HG03457 (cell line): ENCODE results near the gene IL6ST.
"Not testable (repeated sequence)": the region's sequence is repeated elsewhere in the genome, so short reads cannot be mapped to it uniquely, and the experiment has no call there.

Experiments
- ATAC-seq: cut with Tn5 transposase; IDR thresholded peaks from one replicate; pipeline ENCODE4 v1.9.1; 2021; ENCODE audit warnings: moderate number of reproducible peaks; ENCODE audit not compliant: unreplicated experiment

Gene IL6ST

DNA sequence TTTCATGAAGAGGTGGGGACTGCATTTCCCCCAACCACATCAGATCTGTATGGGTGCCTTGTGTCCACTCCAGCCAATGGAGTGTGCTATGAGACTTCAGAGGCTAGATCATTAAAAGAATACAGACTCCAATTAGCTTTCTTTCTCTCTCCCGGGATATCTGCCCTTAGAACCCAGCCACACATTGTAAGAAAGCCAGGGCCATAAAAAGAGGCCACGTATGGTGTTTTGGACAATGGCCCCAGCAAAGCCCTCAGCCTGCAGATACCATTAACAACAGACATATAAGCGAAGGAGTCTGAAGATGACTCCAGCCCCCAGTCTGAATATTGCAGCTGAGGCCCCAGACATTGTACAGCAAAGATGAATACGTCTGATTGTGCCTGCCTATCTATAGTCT lies 21.5 kb downstream of the IL6ST start:
- no peak for ATAC-seq

DNA sequence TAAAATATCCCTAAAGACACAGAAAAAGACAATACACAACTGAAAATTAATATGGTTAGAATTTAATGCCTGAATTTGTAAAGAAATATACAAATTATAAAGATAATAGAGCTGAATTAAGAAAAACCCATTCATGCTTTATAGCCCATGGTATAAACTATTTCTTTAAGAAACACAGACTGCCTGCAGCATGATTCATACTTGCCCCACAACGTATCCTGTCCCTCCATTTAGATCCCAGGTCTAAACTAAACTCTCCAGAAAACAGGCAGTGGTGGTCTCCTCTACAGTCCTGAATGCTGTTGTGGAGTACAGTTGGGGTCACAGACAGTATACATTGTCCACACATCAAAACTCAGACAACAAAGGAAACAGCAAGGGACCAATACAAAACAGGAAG lies 24.8 kb downstream of the IL6ST start:
- ATAC-seq, result no peak

DNA sequence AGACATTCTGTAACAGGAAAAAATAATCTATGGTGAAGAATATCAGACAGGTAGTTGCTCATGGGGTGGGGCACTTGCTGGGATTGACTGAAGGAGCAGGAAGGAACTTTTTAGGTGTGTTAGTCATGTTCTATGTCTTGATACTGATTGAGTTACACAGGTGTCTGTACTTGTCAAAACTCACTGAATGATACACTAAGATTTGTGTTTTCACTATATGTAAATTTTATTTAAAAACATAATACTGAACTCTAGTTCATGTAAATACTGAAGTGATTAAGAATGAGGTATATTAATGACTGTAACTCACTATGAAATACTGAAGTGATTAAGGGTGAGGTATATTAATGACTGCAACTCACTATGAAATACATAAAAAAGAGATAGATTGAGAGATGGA lies 28.5 kb downstream of the IL6ST start:
- ATAC-seq, result no peak

DNA sequence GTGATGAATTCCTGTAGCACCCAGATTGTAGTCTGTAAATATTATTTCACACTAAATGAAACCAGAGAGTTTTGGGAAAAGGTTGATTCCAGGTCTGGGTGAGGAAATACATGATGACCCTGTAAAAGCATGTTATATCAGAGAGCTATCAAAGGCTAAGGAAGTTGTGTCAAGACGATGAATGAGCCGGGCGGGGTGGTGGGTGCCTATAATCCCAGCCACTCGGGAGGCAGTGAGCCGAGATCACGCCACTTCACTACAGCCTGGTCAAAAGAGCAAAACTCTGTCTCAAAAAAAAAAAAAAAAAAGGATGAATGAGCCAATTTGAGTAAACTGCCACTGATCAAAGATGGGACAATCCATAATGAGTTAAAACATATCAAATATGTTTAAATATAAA lies 29.2 kb downstream of the IL6ST start:
- ATAC-seq, result no peak

DNA sequence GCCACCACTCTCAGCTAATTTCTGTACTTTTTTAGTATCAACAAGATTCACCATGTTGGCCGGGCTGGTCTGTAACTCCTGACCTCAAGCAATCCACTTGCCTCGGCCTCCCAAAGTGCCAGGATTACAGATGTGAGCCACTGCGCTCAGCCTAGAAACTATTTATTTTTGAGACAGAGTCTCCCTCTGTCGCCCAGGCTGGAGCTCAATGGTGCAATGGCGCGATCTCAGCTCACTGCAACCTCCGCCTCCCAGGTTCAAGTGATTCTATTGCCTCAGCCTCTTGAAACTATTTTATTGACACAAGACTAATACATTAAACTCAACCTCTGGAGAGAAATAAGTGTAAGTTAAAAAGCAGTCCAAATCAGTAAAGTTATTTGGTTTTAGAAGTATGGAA lies 34.0 kb downstream of the IL6ST start:
- no peak for ATAC-seq

DNA sequence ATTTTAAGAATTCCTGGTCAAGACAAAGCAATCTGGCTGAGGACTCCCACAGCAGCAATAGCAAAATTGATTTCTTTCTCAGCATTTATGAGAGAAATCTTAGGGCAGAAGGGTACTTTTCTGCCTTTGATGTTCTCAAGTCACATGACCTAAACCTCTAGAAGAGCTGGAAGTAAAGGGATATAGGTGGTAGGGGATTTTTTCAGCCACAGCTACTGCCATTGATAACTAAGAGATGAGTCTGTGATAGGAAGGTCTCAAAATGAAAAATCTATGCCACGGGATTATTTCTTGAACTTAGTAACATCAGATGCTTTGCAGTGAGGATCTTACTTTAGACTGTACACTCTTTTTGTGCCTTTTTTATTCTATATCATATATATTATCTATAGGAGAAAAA lies 35.6 kb downstream of the IL6ST start:
- no peak for ATAC-seq

DNA sequence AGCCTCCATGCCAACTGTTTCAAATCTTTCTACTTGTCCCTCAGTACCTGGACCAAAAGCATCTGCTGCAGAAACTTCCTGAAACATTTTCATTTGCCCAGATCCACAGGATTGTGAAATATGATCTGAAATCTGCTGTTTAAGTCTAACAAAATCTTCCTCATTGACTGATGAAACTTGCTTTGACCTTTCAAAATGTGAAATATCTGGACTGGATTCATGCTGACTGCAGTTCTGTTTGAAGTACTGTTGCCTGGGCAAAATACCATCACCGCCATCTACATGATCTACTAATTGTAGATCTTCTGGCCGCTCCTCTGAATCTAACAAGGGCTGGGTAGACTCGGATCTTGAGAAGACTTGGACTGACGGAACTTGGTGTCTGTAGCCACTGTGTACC lies 53.6 kb downstream of the IL6ST start:
- not testable (repeated sequence) for ATAC-seq

DNA sequence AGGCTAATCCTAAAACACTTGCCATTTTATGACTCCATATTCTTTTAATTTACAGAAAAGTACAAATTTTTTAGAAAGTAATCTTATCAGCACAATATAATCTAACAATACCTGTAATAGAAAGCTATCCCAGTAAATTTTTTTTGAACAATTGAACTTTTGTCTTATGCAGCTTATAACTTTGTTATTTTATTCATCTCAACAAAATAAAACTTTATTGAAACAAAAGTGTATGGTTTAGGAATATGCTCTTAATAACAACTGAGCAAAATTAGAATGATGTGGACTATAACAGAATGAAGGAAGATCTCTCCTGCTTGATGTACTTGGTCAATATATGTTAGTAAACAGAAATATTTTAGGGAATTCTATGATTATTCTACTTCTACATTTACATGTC lies 57.2 kb downstream of the IL6ST start:
- not testable (repeated sequence) for ATAC-seq

DNA sequence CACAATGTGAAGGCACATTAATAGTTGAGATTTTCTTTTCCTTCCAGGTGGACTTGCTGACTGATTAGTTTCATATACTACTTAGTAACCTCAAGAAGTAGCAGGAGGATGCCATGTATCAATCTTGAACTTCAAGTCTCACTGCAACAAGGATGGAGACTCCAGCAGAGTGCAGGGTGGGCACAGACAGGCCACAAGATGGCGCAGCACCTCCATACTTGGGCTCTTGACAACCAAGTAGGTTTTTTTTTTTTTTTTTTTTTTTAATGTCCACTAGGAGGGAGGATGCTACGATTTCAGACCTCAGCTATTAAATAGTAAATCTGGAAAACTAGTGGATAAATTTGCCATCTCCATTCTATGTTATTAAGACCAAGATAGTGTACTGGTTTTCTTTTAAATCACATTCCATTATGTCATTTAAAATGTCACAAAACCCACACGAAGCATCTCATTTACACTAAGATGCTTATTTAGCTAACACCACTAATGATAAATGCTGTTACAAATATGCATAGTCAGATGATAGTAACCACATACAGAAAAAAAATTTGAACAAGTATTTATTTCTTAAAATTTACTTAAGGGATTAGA lies 58.6 kb downstream of the IL6ST start:
- ATAC-seq, result no peak

DNA sequence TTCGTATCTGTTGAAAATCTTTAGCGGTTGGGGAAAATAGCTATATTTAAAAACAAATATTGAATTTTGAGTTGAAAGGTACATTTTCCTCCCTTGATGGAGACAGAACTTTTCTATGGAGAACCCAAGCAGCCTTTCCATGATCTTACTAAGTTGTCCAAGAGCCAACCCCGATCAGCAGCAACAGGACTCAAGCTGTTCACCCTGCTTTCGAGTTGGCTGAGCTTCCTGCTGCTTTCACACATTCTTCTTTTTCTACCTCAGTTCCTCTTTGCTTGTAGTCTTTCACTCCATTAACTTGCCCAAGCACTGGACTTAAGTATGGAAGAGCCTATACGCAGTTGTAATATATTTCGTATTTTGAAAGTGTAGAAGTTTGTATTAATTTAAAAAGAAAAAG lies 59.4 kb downstream of the IL6ST start:
- no peak for ATAC-seq

DNA sequence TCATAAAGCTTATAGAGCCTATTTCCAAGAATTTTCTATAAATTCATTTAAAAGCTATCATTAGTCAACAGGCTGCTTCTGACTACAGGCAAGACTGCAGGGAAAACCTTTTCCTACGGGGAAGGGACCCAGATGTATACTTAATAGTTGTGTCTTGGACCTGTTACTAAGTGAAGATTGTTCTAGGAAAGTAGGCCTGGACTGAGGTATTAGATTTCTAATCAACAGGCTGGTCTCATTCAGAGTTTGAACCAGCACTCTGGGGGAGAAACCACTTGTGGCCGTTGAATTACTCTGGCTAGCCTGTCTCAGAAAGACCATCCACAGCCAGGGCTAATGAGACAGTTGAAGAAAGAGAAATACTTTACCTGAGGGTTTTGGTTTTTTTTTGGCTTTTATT lies 60.0 kb downstream of the IL6ST start:
- no peak for ATAC-seq

DNA sequence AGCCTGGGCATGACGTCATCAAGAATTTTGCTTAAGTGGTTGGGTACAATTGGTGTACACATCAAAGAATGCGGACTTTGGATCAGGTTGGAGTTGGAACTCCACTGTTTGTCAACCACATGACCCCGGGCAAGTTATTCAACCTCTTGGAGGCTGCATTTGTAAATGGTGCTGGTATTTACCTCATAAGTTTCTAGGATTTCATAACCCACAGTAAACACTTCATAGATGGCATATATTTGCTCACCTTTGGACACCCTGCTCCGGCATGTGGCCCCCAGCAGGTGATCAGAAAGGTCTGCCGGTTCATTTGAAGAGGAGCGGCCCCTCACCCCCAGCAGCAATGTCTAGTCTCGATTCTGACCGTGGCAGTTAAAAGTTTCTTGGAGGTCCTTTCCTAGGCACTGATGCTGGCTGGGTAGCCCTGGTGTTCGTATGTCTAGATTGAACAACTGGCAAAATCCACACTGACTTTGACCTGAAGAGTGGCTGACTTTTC lies 60.6 kb downstream of the IL6ST start:
- ATAC-seq, result no peak

DNA sequence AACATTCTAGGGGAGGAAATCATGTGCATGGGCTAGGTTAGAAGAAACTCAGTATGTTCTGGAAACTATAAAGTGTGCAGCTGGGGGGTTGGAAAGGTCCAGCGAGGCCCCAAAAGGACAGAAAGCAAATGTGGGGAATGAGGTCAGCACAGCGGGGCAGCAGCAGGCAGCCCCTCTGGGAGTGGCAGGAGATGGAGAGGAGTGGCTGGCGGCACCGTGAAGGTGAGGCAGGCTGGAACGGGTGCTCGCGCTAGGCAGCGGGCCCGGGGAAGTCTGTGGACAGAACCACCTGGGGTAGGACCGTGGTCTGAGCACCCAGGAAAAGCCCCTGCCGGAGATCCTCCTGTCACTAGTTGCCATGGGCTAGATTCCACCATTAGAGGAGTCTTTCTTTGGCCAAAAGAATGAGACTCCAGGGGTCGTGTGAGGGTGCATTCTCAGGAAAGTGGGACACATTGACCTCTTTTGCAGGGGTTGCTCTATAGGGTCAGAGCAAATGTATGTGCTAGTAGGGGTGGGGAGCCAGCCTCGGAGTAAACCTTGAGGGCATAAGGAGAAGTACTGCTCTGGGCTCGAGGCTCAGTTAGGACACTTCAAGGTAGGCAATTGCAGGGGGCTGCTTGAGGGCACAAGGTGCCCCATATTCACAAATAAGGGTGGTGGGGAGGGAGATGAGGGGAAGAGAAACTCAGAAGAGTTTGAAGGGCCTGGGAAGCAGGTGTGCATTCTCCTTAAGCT lies 61.2 kb downstream of the IL6ST start:
- no peak for ATAC-seq

DNA sequence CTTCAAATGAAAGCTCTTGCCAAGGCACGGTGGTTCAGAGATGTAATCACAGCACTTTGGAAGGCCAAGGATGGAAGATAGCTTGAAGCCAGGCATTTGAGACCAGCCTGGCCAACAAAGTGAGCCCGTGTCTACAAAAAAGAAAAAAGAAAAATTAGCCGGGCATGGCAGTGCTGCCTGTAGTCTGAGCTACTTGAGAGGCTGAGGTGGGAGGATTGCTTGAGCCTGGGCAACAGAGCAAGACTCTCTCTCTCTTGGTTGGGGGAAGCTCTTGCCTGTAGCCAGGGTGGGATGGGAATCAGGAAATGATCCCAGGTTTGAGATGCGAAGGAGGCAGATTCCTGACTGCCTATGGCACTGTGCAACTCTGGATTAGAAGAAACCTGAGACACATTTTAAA lies 62.1 kb downstream of the IL6ST start:
- no peak for ATAC-seq

DNA sequence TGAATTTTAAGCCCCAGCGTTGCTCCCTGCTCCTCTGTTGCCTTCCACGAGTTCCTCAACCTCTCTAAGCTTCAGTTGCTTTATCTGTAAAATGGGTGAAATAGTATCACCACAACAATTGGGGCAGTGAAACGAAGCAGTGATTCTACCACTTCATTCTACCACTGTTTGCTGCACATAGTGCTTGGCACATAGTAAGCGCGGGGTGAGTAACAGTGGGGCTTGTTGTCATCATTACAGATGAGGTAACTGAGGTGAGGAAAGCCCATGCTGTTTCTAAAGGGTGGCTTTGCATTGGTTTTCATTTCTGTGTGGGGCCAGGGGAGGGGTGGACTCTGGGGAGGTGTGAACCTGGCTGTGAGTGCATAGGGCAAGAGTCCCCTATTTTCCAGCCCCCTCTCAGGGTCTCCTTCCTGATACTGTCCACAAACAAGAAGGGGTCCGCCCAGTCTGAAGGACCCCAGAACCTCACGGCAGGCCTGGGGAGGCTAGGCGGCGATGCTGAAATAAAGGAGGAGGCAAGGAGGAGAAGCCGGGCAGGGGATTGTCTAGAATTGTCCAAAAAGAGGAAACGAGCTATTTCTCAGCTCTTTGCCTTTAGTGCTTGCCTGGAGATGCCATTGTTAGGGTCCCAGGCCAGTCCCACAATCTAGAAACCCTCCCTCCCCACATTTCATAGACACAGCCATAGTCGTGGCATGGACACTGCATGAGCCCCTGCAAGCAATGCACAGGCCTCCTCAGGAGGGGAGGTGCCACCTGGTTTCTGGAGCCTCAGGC lies 65.6 kb downstream of the IL6ST start:
- ATAC-seq, result no peak

DNA sequence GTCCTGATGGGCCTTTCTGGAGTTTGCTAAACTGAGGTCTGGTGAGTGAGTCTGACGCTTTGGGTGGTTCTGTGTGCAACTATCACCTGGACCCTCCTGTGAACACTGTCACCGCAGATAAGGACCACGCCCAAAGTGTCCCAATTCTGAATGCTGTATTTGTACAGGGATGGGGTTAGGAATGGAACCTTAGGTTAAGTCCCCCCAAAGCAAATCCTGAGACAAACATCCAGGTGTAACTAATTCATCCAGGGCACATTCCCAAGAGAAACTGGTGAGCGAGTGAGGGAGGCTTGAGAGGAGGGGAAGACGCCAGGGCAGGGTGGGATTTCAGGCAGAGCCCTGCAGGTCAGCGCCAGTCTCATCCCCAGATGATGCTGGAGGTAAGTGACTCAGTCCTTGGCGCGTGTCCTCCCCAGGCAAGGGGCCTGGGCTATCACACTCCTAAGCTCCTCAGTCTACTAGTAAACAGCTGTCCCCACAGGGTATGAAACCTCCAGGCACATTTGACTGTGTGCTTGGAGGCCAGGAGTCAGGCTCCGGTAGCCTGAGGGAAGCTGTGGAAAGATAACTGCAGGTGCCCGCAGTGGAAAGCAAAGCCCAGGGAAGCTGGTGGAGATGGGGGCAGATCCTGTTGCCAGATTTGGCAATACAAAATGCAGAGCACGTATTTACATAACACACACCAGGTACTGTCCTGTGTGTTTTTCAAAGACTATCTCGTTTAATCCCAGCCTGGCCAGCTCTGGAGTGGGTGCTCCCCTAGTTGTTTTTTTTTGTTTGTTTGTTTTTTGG lies 66.7 kb downstream of the IL6ST start:
- no peak for ATAC-seq

DNA sequence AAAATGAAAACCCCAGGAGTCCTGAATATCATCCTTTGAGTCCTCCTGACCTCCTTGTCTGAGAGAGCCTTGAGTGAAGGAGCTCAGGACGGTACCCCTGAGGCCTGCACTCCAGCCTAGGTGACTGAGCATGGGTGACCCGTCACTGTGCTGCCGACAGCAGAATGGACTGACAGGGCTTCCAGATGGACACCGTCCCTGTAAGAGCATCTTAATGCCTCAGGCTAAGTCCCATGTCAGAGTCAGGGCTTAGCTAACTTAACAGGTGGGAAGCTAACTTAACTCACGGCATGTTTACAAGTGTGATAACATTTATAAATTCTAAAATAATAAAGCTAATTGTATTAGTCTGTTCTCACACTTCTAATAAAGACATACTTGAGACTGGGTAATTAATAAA lies 68.3 kb downstream of the IL6ST start:
- no peak for ATAC-seq

DNA sequence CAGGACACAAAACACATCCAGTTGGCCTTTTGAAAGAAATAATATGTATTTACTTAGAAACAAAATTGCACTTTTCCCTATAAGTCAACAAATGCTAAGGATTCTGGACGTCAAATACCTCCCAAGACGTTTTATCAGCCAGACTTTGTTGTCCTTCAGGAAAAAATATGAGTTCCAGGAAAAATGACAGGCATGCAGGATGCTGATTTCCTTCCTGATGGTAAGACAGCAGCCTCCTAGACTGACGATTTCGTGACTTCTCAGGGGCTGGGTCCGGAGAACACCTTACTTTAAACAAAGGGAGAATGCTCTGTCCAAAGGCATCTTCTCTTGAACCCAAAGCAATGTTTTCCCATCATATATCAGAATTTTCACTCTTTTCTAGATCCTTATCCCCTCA lies 69.1 kb downstream of the IL6ST start:
- no peak for ATAC-seq

DNA sequence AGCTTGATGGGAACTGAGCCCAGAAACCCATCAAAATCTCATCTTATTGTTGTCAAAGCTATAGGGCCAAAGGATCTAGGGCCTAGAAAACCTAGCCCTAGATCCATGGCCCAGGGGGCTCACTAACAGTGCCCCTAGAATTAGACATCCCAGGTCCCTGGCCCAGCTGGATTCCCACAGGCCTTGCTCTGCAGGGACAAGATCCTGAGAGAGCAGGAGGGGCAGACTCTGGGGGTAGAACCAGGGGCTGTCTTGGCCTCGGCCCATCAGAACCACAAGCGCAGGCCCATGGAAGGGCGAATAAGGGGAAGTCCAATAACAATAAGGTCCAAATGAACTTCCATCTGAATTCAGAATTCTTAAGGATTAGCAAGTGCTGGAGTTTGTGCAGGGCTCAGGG lies 69.6 kb downstream of the IL6ST start:
- no peak for ATAC-seq

DNA sequence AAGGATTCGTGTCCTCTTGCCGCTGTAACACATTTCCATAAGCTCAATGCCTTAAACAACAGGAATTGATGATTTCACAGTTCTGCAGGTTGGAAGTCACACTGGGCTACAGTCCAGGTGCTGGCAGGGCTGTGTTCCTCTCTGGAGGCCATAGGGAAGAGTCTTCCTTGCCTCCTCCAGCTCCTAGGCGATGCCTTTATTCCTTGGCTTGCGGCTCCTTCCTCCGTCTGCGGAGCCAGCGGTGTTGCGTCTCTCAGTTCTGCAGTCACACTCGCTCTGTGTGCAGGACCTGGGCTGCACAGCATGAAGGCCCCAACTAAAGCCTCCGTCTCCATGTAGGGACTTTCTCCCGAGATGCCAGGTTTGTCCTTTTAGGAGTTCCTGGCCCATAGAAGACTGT lies 70.0 kb downstream of the IL6ST start:
- ATAC-seq, result no peak

DNA sequence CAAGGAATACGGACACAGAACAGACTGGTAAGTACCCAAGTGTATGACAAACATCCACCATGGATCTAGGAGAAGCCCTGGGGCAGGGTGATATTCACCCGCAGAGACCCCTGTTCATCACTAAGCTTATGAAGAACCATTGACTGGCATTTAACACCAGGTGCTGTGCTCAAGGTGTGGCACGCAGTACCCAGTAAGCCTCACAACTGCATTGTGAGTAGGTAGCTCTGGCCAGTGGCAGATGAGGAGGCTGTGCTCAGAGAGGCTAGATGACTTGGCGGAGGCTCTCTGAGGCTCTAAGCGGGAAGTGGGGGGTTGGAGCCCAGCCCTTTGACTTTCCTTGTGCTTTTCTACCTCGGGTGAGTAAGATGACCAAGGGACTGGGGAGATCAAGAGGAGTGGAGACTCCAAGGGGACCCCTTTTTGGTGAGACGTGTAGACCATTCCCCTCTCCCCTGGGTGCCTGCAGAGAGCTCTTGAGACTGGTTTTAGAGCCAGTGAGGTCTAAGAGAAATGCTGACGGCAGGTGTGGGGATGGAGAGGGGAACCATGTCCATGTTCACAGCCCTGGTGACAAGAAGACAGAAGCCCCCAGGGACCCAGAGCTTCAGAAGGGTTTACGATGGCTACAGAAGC lies 70.8 kb downstream of the IL6ST start:
- no peak for ATAC-seq
